Measurements from ENCODE around the gene CX3CR1.

CX3CR1 gene

GRCh38 chr3:39260957-39261356, 18.9 kb downstream of the CX3CR1 start:
- no peak overlapping the region for H3K4me3 ChIP-seq (ENCODE audit: low read depth, low read length)
- no peaks in the 10 kb centered on the region for H3K4me1 ChIP-seq (ENCODE audit: control insufficient read depth, insufficient read depth, low read length)
- H3K27me3 ChIP-seq (ENCODE audit: control insufficient read depth, insufficient read depth, low read length), result no peaks in the 10 kb centered on the region
- no peak overlapping the region for H3K9ac ChIP-seq (ENCODE audit: low read depth, low read length)
- H3K9me3 ChIP-seq (ENCODE audit: control insufficient read depth, insufficient read depth, low read length), result no peaks in the 10 kb centered on the region
- no peaks in the 10 kb centered on the region for H3K36me3 ChIP-seq (ENCODE audit: control insufficient read depth, insufficient read depth, low read length)

DNA sequence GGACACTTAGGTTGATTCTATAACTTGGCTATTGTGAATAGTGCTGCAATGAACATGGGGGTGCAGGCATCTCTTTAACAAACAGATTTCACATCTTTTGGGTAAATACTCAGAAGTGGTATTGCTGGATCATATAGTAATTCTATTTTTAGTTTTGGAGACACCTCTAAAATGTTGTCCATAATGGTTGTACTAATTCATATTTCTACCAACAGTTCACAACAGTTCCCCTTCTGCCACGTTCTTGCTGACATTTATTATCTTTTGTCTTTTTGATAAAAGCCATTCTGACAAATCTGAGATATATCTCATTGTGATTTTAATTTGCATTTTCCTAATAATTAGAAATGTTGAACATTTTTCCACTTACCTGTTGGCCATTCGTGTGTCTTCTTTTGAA, 19.5 kb downstream of the CX3CR1 start:
- Histone ChIP-seq H3K9me3 (ENCODE audit: control insufficient read depth, insufficient read depth, low read length) (no peaks in the 10 kb centered on the region), H3K4me1 (ENCODE audit: control insufficient read depth, insufficient read depth, low read length) (no peaks in the 10 kb centered on the region), H3K4me3 (ENCODE audit: low read depth, low read length) (no peak overlapping the region), H3K9ac (ENCODE audit: low read depth, low read length) (no peak overlapping the region), H3K36me3 (ENCODE audit: control insufficient read depth, insufficient read depth, low read length) (no peaks in the 10 kb centered on the region), H3K27me3 (ENCODE audit: control insufficient read depth, insufficient read depth, low read length) (no peaks in the 10 kb centered on the region)

GRCh38 chr3:39255503-39256325, 24.1 kb downstream of the CX3CR1 start:
- H3K36me3 ChIP-seq (ENCODE audit: control insufficient read depth, insufficient read depth, low read length), result no peaks in the 10 kb centered on the region
- H3K27me3 ChIP-seq (ENCODE audit: control insufficient read depth, insufficient read depth, low read length), result no peaks in the 10 kb centered on the region
- no peak overlapping the region for H3K9ac ChIP-seq (ENCODE audit: low read depth, low read length)
- H3K4me1 ChIP-seq (ENCODE audit: control insufficient read depth, insufficient read depth, low read length), result no peaks in the 10 kb centered on the region
- H3K4me3 ChIP-seq (ENCODE audit: low read depth, low read length), result no peak overlapping the region
- H3K9me3 ChIP-seq (ENCODE audit: control insufficient read depth, insufficient read depth, low read length), result no peaks in the 10 kb centered on the region

DNA sequence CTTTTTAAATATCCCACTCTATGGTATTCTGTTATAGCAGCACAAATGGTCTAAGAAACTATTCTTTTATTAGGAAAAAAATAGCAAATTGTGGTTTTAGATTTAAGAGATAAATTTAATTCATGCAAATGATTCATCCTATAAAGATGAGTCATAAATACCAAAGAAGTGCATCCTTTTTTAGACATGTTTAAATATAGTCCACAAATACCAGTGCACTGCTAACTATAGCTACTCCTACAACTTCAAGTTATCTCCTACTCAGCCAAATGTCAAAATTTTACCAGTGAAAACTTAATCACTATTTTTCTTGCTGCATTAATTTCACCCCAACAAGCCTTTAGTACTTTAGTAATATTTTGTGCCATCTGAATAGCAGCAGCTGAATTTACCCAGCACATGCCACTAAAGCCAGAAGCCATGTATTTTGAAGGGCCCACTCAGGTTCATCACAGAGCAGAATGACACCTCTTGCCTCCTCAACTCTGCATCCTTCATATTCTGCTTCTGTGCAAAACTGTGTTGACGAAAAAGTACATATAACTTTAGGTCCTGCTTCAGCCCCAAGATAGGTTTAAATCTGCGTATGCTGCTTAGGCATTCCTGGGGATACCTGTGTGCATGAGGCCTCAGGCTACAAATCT, 24.9 kb downstream of the CX3CR1 start:
- no peaks in the 10 kb centered on the region for H3K9me3 ChIP-seq (ENCODE audit: control insufficient read depth, insufficient read depth, low read length)
- H3K9ac ChIP-seq (ENCODE audit: low read depth, low read length), result no peak overlapping the region
- no peaks in the 10 kb centered on the region for H3K27me3 ChIP-seq (ENCODE audit: control insufficient read depth, insufficient read depth, low read length)
- no peak overlapping the region for H3K4me3 ChIP-seq (ENCODE audit: low read depth, low read length)
- H3K4me1 ChIP-seq (ENCODE audit: control insufficient read depth, insufficient read depth, low read length), result no peaks in the 10 kb centered on the region
- H3K36me3 ChIP-seq (ENCODE audit: control insufficient read depth, insufficient read depth, low read length), result no peaks in the 10 kb centered on the region

DNA sequence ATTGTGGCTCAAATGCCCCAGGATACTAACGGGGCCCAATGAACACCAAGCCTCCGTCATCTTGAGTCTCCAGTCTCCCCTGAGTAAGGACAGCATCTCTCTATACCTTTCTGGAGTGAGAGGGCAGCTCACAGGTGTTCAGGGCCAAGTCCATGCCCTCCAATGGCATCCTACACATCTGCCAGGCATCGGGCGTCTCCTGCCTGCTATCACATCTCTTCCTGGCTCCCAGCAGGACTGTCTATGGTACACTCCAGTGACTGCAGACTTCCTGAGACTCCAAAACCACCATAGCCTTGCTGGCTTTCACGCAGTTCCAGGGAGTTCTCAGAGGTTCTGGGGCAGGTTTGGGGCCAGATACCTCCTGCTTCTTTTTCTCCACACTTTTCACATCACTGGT, 28.3 kb downstream of the CX3CR1 start:
- peaks cover 2% of the 10 kb centered on the region for H3K27me3 ChIP-seq (ENCODE audit: control insufficient read depth, insufficient read depth, low read length)
- no peaks in the 10 kb centered on the region for H3K36me3 ChIP-seq (ENCODE audit: control insufficient read depth, insufficient read depth, low read length)
- no peaks in the 10 kb centered on the region for H3K4me1 ChIP-seq (ENCODE audit: control insufficient read depth, insufficient read depth, low read length)
- H3K9me3 ChIP-seq (ENCODE audit: control insufficient read depth, insufficient read depth, low read length), result no peaks in the 10 kb centered on the region
- no peak overlapping the region for H3K9ac ChIP-seq (ENCODE audit: low read depth, low read length)
- no peak overlapping the region for H3K4me3 ChIP-seq (ENCODE audit: low read depth, low read length)

GRCh38 chr3:39250116-39250747, 29.6 kb downstream of the CX3CR1 start:
- Histone ChIP-seq H3K9ac (ENCODE audit: low read depth, low read length) (no peak overlapping the region), H3K9me3 (ENCODE audit: control insufficient read depth, insufficient read depth, low read length) (no peaks in the 10 kb centered on the region), H3K4me1 (ENCODE audit: control insufficient read depth, insufficient read depth, low read length) (no peaks in the 10 kb centered on the region), H3K4me3 (ENCODE audit: low read depth, low read length) (no peak overlapping the region), H3K27me3 (ENCODE audit: control insufficient read depth, insufficient read depth, low read length) (peaks cover 2% of the 10 kb centered on the region), H3K36me3 (ENCODE audit: control insufficient read depth, insufficient read depth, low read length) (no peaks in the 10 kb centered on the region)

DNA sequence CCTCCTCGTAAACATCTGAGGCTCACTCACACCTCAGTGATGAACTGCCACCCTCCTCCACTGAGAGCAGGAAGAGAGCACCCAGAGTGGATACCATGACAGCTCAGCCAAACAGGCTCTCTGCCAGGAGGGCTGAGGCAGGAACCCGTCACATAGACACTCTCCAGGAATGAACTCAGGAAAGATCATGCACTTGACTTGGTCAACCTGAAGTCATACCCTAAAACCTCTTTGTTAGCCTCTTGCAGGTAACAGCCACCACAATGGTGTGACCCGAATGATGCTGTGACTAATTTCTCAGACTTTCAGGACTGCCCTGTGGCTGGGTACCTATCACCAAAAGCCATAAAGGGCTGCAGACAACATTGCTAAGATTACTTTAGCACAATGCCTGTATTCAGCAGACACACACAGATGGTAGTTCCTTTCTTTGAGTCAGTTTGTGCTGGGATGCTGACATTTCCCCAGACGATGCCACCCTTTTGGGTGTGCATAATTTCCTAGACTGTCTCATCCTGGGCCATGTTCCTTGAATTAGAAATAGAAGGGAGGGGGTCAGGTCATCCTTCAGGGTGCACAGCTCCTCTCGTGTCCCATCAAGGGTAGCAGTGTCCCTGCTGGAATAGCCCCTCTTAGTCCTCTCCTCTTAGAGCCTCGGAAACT, 30.3 kb downstream of the CX3CR1 start:
- Histone ChIP-seq H3K36me3 (ENCODE audit: control insufficient read depth, insufficient read depth, low read length) (no peaks in the 10 kb centered on the region), H3K4me1 (ENCODE audit: control insufficient read depth, insufficient read depth, low read length) (no peaks in the 10 kb centered on the region), H3K4me3 (ENCODE audit: low read depth, low read length) (no peak overlapping the region), H3K27me3 (ENCODE audit: control insufficient read depth, insufficient read depth, low read length) (peaks cover 2% of the 10 kb centered on the region), H3K9me3 (ENCODE audit: control insufficient read depth, insufficient read depth, low read length) (no peaks in the 10 kb centered on the region), H3K9ac (ENCODE audit: low read depth, low read length) (no peak overlapping the region)

GRCh38 chr3:39241561-39241960, 38.3 kb downstream of the CX3CR1 start:
- Histone ChIP-seq H3K36me3 (ENCODE audit: control insufficient read depth, insufficient read depth, low read length) (no peaks in the 10 kb centered on the region), H3K4me3 (ENCODE audit: low read depth, low read length) (no peak overlapping the region), H3K27me3 (ENCODE audit: control insufficient read depth, insufficient read depth, low read length) (no peaks in the 10 kb centered on the region), H3K9me3 (ENCODE audit: control insufficient read depth, insufficient read depth, low read length) (no peaks in the 10 kb centered on the region), H3K9ac (ENCODE audit: low read depth, low read length) (no peak overlapping the region), H3K4me1 (ENCODE audit: control insufficient read depth, insufficient read depth, low read length) (no peaks in the 10 kb centered on the region)

- Histone ChIP-seq H3K9ac (ENCODE audit: low read depth, low read length) (no peak overlapping the region), H3K4me3 (ENCODE audit: low read depth, low read length) (no peak overlapping the region), H3K36me3 (ENCODE audit: control insufficient read depth, insufficient read depth, low read length) (no peaks in the 10 kb centered on the region), H3K4me1 (ENCODE audit: control insufficient read depth, insufficient read depth, low read length) (no peaks in the 10 kb centered on the region), H3K27me3 (ENCODE audit: control insufficient read depth, insufficient read depth, low read length) (no peaks in the 10 kb centered on the region), H3K9me3 (ENCODE audit: control insufficient read depth, insufficient read depth, low read length) (no peaks in the 10 kb centered on the region)
Measured at GRCh38 chr3:39237027-39237426, 42.8 kb downstream of the CX3CR1 start.

DNA sequence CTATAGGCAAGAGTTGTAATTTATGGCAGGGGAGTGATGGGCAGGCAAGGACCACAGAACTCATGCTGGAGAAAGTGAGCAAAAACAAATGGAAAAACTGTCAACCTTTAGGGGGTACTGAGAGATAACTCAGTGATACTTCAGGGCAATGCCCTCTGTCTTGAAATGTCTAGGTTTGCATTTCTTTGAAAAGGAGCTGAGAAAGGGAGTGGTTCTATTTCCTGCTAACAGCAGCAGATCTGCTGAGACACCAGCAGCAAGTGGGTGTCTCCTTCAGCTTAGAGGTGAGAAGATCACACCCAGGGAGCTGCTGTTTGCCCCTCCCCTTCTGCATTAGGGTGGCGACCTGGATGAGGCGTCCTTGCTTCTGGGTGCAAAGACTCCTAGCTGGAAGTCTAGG, 45.2 kb downstream of the CX3CR1 start:
- no peaks in the 10 kb centered on the region for H3K36me3 ChIP-seq (ENCODE audit: control insufficient read depth, insufficient read depth, low read length)
- H3K9me3 ChIP-seq (ENCODE audit: control insufficient read depth, insufficient read depth, low read length), result no peaks in the 10 kb centered on the region
- no peak overlapping the region for H3K4me3 ChIP-seq (ENCODE audit: low read depth, low read length)
- no peaks in the 10 kb centered on the region for H3K4me1 ChIP-seq (ENCODE audit: control insufficient read depth, insufficient read depth, low read length)
- no peaks in the 10 kb centered on the region for H3K27me3 ChIP-seq (ENCODE audit: control insufficient read depth, insufficient read depth, low read length)
- H3K9ac ChIP-seq (ENCODE audit: low read depth, low read length), result no peak overlapping the region

DNA sequence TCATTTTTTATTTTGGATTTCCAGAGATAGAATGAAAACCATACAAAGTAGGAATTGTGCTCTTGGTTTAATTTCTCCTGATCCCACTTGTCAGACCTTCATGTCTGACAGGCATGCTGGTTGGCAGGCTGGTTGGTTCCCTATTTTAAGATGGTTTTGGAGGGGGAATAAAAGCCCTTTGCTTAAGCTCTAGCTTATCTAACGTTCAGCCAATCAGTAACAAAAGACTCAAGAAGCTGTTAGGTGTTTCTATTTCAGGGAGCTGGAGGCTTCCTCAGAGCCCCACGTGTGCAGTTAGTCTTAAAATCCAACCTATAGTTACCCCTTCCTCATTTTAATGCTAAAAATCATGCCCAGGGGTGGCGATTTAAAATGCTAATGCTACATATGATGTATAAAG, 47.0 kb downstream of the CX3CR1 start:
- Histone ChIP-seq H3K9ac (ENCODE audit: low read depth, low read length) (no peak overlapping the region), H3K4me3 (ENCODE audit: low read depth, low read length) (no peak overlapping the region), H3K27me3 (ENCODE audit: control insufficient read depth, insufficient read depth, low read length) (no peaks in the 10 kb centered on the region), H3K9me3 (ENCODE audit: control insufficient read depth, insufficient read depth, low read length) (no peaks in the 10 kb centered on the region), H3K4me1 (ENCODE audit: control insufficient read depth, insufficient read depth, low read length) (no peaks in the 10 kb centered on the region), H3K36me3 (ENCODE audit: control insufficient read depth, insufficient read depth, low read length) (no peaks in the 10 kb centered on the region)

Measured in iPS-15b (cell line).